Gastrocnemius medialis (tissue), 4 donors: ENCODE measurements around the gene TENM3.

Experiments used
- CTCF ChIP-seq, 5 experiments: fragments of 450-650 bp in 3 of 5; fragments of 200-600 bp in 2 of 5; sonication (generic) in 2 of 5; IDR thresholded peaks in 4 of 5; conservative IDR thresholded peaks in 1 of 5; 1 replicate in 4 of 5; 2 replicates in 1 of 5; pipeline ENCODE4 v1.5.1; 2016 to 2019; ENCODE audit warnings: antibody characterized with exemption in 5 of 5, mild to moderate bottlenecking in 3 of 5, moderate library complexity in 3 of 5
- POLR2A ChIP-seq, 2 donors: fragments of 450-650 bp; IDR thresholded peaks; one replicate each; pipeline ENCODE4 v1.6.1; 2017; ENCODE audit warnings: antibody characterized with exemption in 2 of 2, mild to moderate bottlenecking in 2 of 2, moderate library complexity in 2 of 2

- TF ChIP-seq CTCF (IDR thresholded peaks at IDR 0.05 in 4 of 5, conservative IDR thresholded peaks at IDR 0.05 in 1 of 5) (no peak), POLR2A (IDR thresholded peaks at IDR 0.05) (no peak)
Observed at GRCh38 chr4:182291597-182292270, 48.5 kb downstream of the TENM3 start.
